Right lobe of liver (tissue), 6 donors: ENCODE data around the gene NSD1. TPM values are rescaled to one million over a fixed set of nuclear protein-coding genes. Genes with fewer than 3 reads are reported as not detected.

Experiments used
- ATAC-seq, 4 donors: fragments of 200-7000 bp; cut with Tn5 transposase; one replicate each; pipeline ENCODE4 v1.9.1; 2020; ENCODE audit warnings: mild to moderate bottlenecking in 4 of 4, moderate library complexity in 4 of 4
- DNase-seq, 3 donors: peaks; one replicate each; pipeline ENCODE4 v3.0.0-alpha.2; 2020
- H3K27ac ChIP-seq, 3 donors: fragments of 200-600 bp; one replicate each; pipeline ENCODE4 v1.8.0; 2022
- H3K27me3 ChIP-seq, 2 donors: fragments of 200-600 bp; one replicate each; pipeline ENCODE4 v1.8.0; 2022
- H3K36me3 ChIP-seq, 4 donors: fragments of 200-600 bp; sonication (generic) in 1 of 4; one replicate each; pipeline versions ENCODE4 v1.5.1 to v1.8.0; 2017 to 2022; ENCODE audit warnings: control low read depth in 1 of 4
- H3K4me1 ChIP-seq, 4 donors: fragments of 200-600 bp; sonication (generic) in 1 of 4; one replicate each; pipeline versions ENCODE4 v1.5.1 to v1.8.0; 2017 to 2022; ENCODE audit warnings: control low read depth in 1 of 4
- H3K4me3 ChIP-seq, 3 donors: fragments of 200-600 bp; one replicate each; pipeline ENCODE4 v1.8.0; 2022
- H3K9me3 ChIP-seq, 4 donors: fragments of 200-600 bp; sonication (generic) in 1 of 4; one replicate each; pipeline versions ENCODE4 v1.5.1 to v1.8.0; 2017 to 2022; ENCODE audit warnings: control low read depth in 1 of 4
- CTCF ChIP-seq, 4 donors: fragments of 200-600 bp in 3 of 4; fragments of 450-650 bp in 1 of 4; IDR thresholded peaks; one replicate each; pipeline versions ENCODE4 v1.5.1 to v1.8.0; 2016 to 2022; ENCODE audit warnings: antibody characterized with exemption in 4 of 4, mild to moderate bottlenecking in 2 of 4
- POLR2A ChIP-seq: fragments of 450-650 bp; IDR thresholded peaks from one replicate; pipeline ENCODE4 v1.6.1; 2017; ENCODE audit warnings: antibody characterized with exemption, mild to moderate bottlenecking
- WGBS: methylation state at CpG from one replicate; pipeline ENCODE4 v1.1.6; 2018; ENCODE audit warnings: low coverage, low lambda C conversion rate; ENCODE audit not compliant: insufficient coverage; ENCODE audit errors: missing lambda C conversion rate; 5-methylcytosine and 5-hydroxymethylcytosine counted together
- intact Hi-C, 2 donors: fragments of 100-400 bp; cut with DNase I; formaldehyde crosslinking; loops; one replicate each; pipeline versions ENCODE4 v1.11.2 to v1.14.1; 2022
- total RNA-seq, 6 experiments: library from RNA; depleted of rRNA in 2 of 6; stranded (reverse); fragments of >200 nt in 2 of 6; fragmentation: NEBNext Ultra II Directional in 3 of 6; extraction: Animal tissue kit (Norgen Biotek cat#: 25700) in 3 of 6; gene quantifications; one replicate each; pipeline versions ENCODE4 v1.1.0 to v1.2.4, GENCODE V29; 2016 to 2023
- donor health status: DM: no; HTN: yes; CAD: no.
- donor health status: DM: no; HTN: no; CAD: no.
- donor health status: DM: no; HTN: no; CAD: no.
- donor health status: DM: no; HTN: yes; CAD: no.
- donor health status: DM: no; HTN: yes; CAD: no.

The NSD1 gene
- total RNA-seq, 6 experiments from 2014 or later = 13.1 to 33.1 (median 23.6) TPM

- H3K4me1 ChIP-seq = peaks cover 0 to 25% (median 4%) of the 10 kb centered on the region in 4 donors
- TF ChIP-seq POLR2A (no peak), CTCF (IDR thresholded peaks at IDR 0.05) (no peak)
These were observed 198.7 kb downstream of the NSD1 start for GRCh38 chr5:177332031-177332895.

GRCh38 chr5:177332896-177333260 lies 199.3 kb downstream of the NSD1 start:
- no peaks in the 10 kb centered on the region for H3K27me3 ChIP-seq
- no peak overlapping the region for H3K4me3 ChIP-seq
- peaks cover 0 to 69% (median 38%) of the 10 kb centered on the region in 4 donors for H3K36me3 ChIP-seq
- H3K27ac ChIP-seq = no peak overlapping the region
- DNase-seq (peak in 1 of 3 donors; percentile 49), ATAC-seq (no peak)
- intact Hi-C loops = no loop called here
- TF ChIP-seq CTCF (IDR thresholded peaks at IDR 0.05) = no peak
- no peak for TF ChIP-seq POLR2A
- no peaks in the 10 kb centered on the region for H3K9me3 ChIP-seq
- 81% methylated on average over 3 of the region's 13 CpGs for WGBS
- peaks cover 0 to 25% (median 4%) of the 10 kb centered on the region in 4 donors for H3K4me1 ChIP-seq

More at GRCh38 chr5:177332031-177332895, 198.7 kb downstream of the NSD1 start:
- H3K9me3 ChIP-seq = no peaks in the 10 kb centered on the region
- 82% methylated on average over 22 of the region's 35 CpGs for WGBS
- H3K27ac ChIP-seq = no peak overlapping the region
- peaks cover 0 to 63% (median 36%) of the 10 kb centered on the region in 4 donors for H3K36me3 ChIP-seq
- no peaks in the 10 kb centered on the region for H3K27me3 ChIP-seq
- DNase-seq (peak in 1 of 3 donors; percentile 49), ATAC-seq (no peak)
- no peak overlapping the region for H3K4me3 ChIP-seq
- intact Hi-C loops = no loop called here

GRCh38 chr5:177333420-177334154 lies 200.0 kb downstream of the NSD1 start:
- WGBS = 84% methylated on average over 7 of the region's 16 CpGs
- H3K4me3 ChIP-seq = no peak overlapping the region
- DNase-seq (peak in 1 of 3 donors; percentile 46), ATAC-seq (no peak)
- intact Hi-C loops = no loop called here
- peaks cover 0 to 69% (median 38%) of the 10 kb centered on the region in 4 donors for H3K36me3 ChIP-seq
- TF ChIP-seq POLR2A = no peak
- no peak for TF ChIP-seq CTCF (IDR thresholded peaks at IDR 0.05)
- H3K4me1 ChIP-seq = peaks cover 0 to 25% (median 4%) of the 10 kb centered on the region in 4 donors
- no peaks in the 10 kb centered on the region for H3K9me3 ChIP-seq
- no peak overlapping the region for H3K27ac ChIP-seq
- H3K27me3 ChIP-seq = no peaks in the 10 kb centered on the region

GRCh38 chr5:177334155-177334551 lies 200.6 kb downstream of the NSD1 start:
- peak in 1 of 3 donors; percentile 39 for DNase-seq
- WGBS = 92% methylated on average over 2 of the region's 15 CpGs

More at GRCh38 chr5:177334155-177334551, 200.6 kb downstream of the NSD1 start:
- Histone ChIP-seq H3K9me3 (no peaks in the 10 kb centered on the region), H3K36me3 (peaks cover 0 to 69% (median 40%) of the 10 kb centered on the region in 4 donors), H3K4me1 (peaks cover 0 to 25% (median 4%) of the 10 kb centered on the region in 4 donors), H3K27ac (no peak overlapping the region), H3K4me3 (no peak overlapping the region), H3K27me3 (no peaks in the 10 kb centered on the region)
- intact Hi-C loops = no loop called here
- ATAC-seq = no peak
- TF ChIP-seq POLR2A (no peak), CTCF (IDR thresholded peaks at IDR 0.05) (no peak)
